Hepatic stellate cell (primary cell): ENCODE measurements around the gene CCDC122.
"Not testable (repeated sequence)": the region's sequence is repeated elsewhere in the genome, so short reads cannot be mapped to it uniquely, and the experiment has no call there.

ENCODE experiments used
- DNase-seq: peaks from one replicate; pipeline ENCODE4 v3.0.0; 2011; ENCODE audit warnings: low spot score

CCDC122 gene

GRCh38 chr13:43877326-43877725 is 2.2 kb downstream of the CCDC122 start:
- DNase-seq: no peak

- DNase-seq: no peak
Observed at GRCh38 chr13:43876366-43876765, 3.2 kb downstream of the CCDC122 start.

GRCh38 chr13:43874504-43875092 is 4.9 kb downstream of the CCDC122 start:
- DNase-seq: no peak

GRCh38 chr13:43872181-43872580 is 7.4 kb downstream of the CCDC122 start:
- no peak for DNase-seq

GRCh38 chr13:43865892-43866291 is 13.6 kb downstream of the CCDC122 start:
- DNase-seq: no peak

- no peak for DNase-seq
Observed at GRCh38 chr13:43864921-43865320, 14.6 kb downstream of the CCDC122 start.

- DNase-seq: no peak
Observed at GRCh38 chr13:43861863-43862262, 17.7 kb downstream of the CCDC122 start.

- DNase-seq: no peak
Observed at GRCh38 chr13:43852923-43853404, 26.6 kb downstream of the CCDC122 start.

GRCh38 chr13:43850873-43851272 is 28.7 kb downstream of the CCDC122 start:
- DNase-seq: no peak

GRCh38 chr13:43848001-43848649 is 31.4 kb downstream of the CCDC122 start:
- DNase-seq: no peak

- peak; percentile 11 for DNase-seq
Observed at GRCh38 chr13:43846496-43847158, 32.9 kb downstream of the CCDC122 start.

GRCh38 chr13:43838909-43839308 is 40.6 kb downstream of the CCDC122 start:
- no peak for DNase-seq

- DNase-seq: no peak
Observed at GRCh38 chr13:43835701-43836100, 43.8 kb downstream of the CCDC122 start.

GRCh38 chr13:43831088-43831487 is 48.5 kb downstream of the CCDC122 start:
- no peak for DNase-seq

- DNase-seq: peak; percentile 37
Observed at GRCh38 chr13:43830497-43830881, 49.1 kb downstream of the CCDC122 start.

- not testable (repeated sequence) for DNase-seq
Observed at GRCh38 chr13:43824656-43825055, 54.9 kb downstream of the CCDC122 start.

GRCh38 chr13:43822969-43823368 is 56.6 kb downstream of the CCDC122 start:
- DNase-seq: no peak

GRCh38 chr13:43816401-43816889 is 63.1 kb downstream of the CCDC122 start:
- DNase-seq: no peak

GRCh38 chr13:43815204-43815603 is 64.3 kb downstream of the CCDC122 start:
- DNase-seq: peak; percentile 73

GRCh38 chr13:43808676-43809075 is 70.9 kb downstream of the CCDC122 start:
- DNase-seq: no peak

GRCh38 chr13:43805681-43806128 is 73.8 kb downstream of the CCDC122 start:
- no peak for DNase-seq

- DNase-seq: peak; percentile 69
Observed at GRCh38 chr13:43805071-43805468, 74.5 kb downstream of the CCDC122 start.

- peak; percentile 22 for DNase-seq
Observed at GRCh38 chr13:43804461-43805070, 75.0 kb downstream of the CCDC122 start.
